OCI-LY1 (cell line): Measurements from ENCODE around the gene PBX1.

Experiments
- H2AFZ ChIP-seq: fragments of 200-600 bp; sonication (generic), shearing (Covaris generic); 2 replicates; pipeline ENCODE4 v1.6.0; 2014; ENCODE audit warnings: antibody characterized with exemption, mild to moderate bottlenecking, low read length
- H3F3A ChIP-seq: fragments of 200-600 bp; sonication (generic), shearing (Covaris generic); 2 replicates; pipeline ENCODE4 v1.6.0; 2014; ENCODE audit warnings: mild to moderate bottlenecking, antibody characterized with exemption, low read length, moderate library complexity; ENCODE audit not compliant: insufficient read depth
- H3K27ac ChIP-seq: fragments of 200-600 bp; sonication (generic); 2 replicates; pipeline ENCODE4 v1.5.1; 2014; ENCODE audit warnings: low read length, mixed run types, mild to moderate bottlenecking, low read depth; ENCODE audit not compliant: poor library complexity, severe bottlenecking
- H3K27me3 ChIP-seq: fragments of 200-600 bp; sonication (generic); 2 replicates; pipeline ENCODE4 v1.6.0; 2014; ENCODE audit warnings: antibody characterized with exemption, mild to moderate bottlenecking, low read length, moderate library complexity; ENCODE audit not compliant: insufficient read depth
- H3K36me3 ChIP-seq: fragments of 200-600 bp; sonication (generic); 2 replicates; pipeline ENCODE4 v1.6.1; 2014; ENCODE audit warnings: mild to moderate bottlenecking, antibody characterized with exemption, low read length, moderate library complexity, mixed read lengths; ENCODE audit not compliant: insufficient read depth
- H3K4me1 ChIP-seq: fragments of 200-600 bp; sonication (generic); 2 replicates; pipeline ENCODE4 v1.5.1; 2014; ENCODE audit warnings: mild to moderate bottlenecking, low read length, moderate library complexity; ENCODE audit not compliant: insufficient read depth, severe bottlenecking
- H3K4me2 ChIP-seq: fragments of 200-600 bp; sonication (generic), shearing (Covaris generic); 2 replicates; pipeline ENCODE4 v1.6.1; 2014; ENCODE audit warnings: low read length
- H3K4me3 ChIP-seq: fragments of 200-600 bp; sonication (generic); 2 replicates; pipeline ENCODE4 v1.5.1; 2014; ENCODE audit warnings: low read length, low read depth, mild to moderate bottlenecking, mixed read lengths; ENCODE audit not compliant: poor library complexity, severe bottlenecking
- H3K79me2 ChIP-seq: fragments of 200-600 bp; shearing (Covaris generic); 2 replicates; pipeline ENCODE4 v1.6.1; 2016; ENCODE audit warnings: mixed run types, low read length, mixed read lengths; ENCODE audit not compliant: insufficient read depth
- H3K9ac ChIP-seq: fragments of 200-600 bp; sonication (generic), shearing (Covaris generic); 2 replicates; pipeline ENCODE4 v1.6.1; 2014; ENCODE audit warnings: mild to moderate bottlenecking, low read length, mixed read lengths
- H3K9me2 ChIP-seq: fragments of 200-600 bp; sonication (generic), shearing (Covaris generic); 2 replicates; pipeline ENCODE4 v1.6.1; 2014; ENCODE audit warnings: low read depth, mild to moderate bottlenecking, low read length, mixed read lengths
- H3K9me3 ChIP-seq: fragments of 200-600 bp; shearing (Covaris generic); 2 replicates; pipeline ENCODE4 v1.6.1; 2014; ENCODE audit warnings: low read length, mixed read lengths
- H4K20me1 ChIP-seq: fragments of 200-600 bp; sonication (generic), shearing (Covaris generic); 2 replicates; pipeline ENCODE4 v1.6.0; 2016; ENCODE audit warnings: mild to moderate bottlenecking, low read length; ENCODE audit not compliant: insufficient read depth
- CTCF ChIP-seq: fragments of 200-600 bp; sonication (generic), shearing (Covaris generic); IDR thresholded peaks from 2 replicates; pipeline ENCODE4 v1.5.1; 2017; ENCODE audit warnings: mild to moderate bottlenecking, antibody characterized with exemption, low read length, moderate library complexity, mixed read lengths
- EZH2 ChIP-seq: fragments of 200-600 bp; sonication (generic), shearing (Covaris generic); IDR thresholded peaks from 2 replicates; pipeline ENCODE4 v1.8.0; 2017; ENCODE audit warnings: borderline replicate concordance, mixed run types, mild to moderate bottlenecking, antibody characterized with exemption, low read length, moderate library complexity, mixed read lengths

PBX1 gene

GRCh38 chr1:164739189-164739588, 180.2 kb downstream of the PBX1 start:
- Histone ChIP-seq H3K27ac (no peak overlapping the region), H2AFZ (no peak overlapping the region), H3K9ac (no peak overlapping the region), H3K4me3 (no peak overlapping the region), H3K36me3 (no peaks in the 10 kb centered on the region), H4K20me1 (no peaks in the 10 kb centered on the region), H3K79me2 (no peaks in the 10 kb centered on the region), H3K27me3 (no peaks in the 10 kb centered on the region), H3K9me2 (no peaks in the 10 kb centered on the region), H3K9me3 (no peaks in the 10 kb centered on the region), H3K4me1 (no peaks in the 10 kb centered on the region), H3K4me2 (no peak overlapping the region), H3F3A (no peaks in the 10 kb centered on the region)
- TF ChIP-seq EZH2 = no peak
- no peak for TF ChIP-seq CTCF

- H3K4me2 ChIP-seq = no peak overlapping the region
- H3K4me1 ChIP-seq = no peaks in the 10 kb centered on the region
- no peak overlapping the region for H3K27ac ChIP-seq
- H4K20me1 ChIP-seq = no peaks in the 10 kb centered on the region
- H3K9me3 ChIP-seq = no peaks in the 10 kb centered on the region
- no peak overlapping the region for H3K9ac ChIP-seq
- H3K9me2 ChIP-seq = no peaks in the 10 kb centered on the region
- no peak overlapping the region for H2AFZ ChIP-seq
- H3K4me3 ChIP-seq = no peak overlapping the region
- H3K36me3 ChIP-seq = no peaks in the 10 kb centered on the region
- no peaks in the 10 kb centered on the region for H3F3A ChIP-seq
- no peaks in the 10 kb centered on the region for H3K79me2 ChIP-seq
- no peaks in the 10 kb centered on the region for H3K27me3 ChIP-seq
- TF ChIP-seq CTCF (no peak), EZH2 (no peak)
These were observed 181.1 kb downstream of the PBX1 start for GRCh38 chr1:164740000-164740526.

- H3K9ac ChIP-seq = no peak overlapping the region
- no peaks in the 10 kb centered on the region for H3K79me2 ChIP-seq
- no peaks in the 10 kb centered on the region for H3K36me3 ChIP-seq
- H3K9me2 ChIP-seq = no peaks in the 10 kb centered on the region
- TF ChIP-seq CTCF = no peak
- TF ChIP-seq EZH2 = no peak
- H4K20me1 ChIP-seq = no peaks in the 10 kb centered on the region
- no peaks in the 10 kb centered on the region for H3F3A ChIP-seq
- H3K4me1 ChIP-seq = no peaks in the 10 kb centered on the region
- H3K27ac ChIP-seq = no peak overlapping the region
- no peak overlapping the region for H2AFZ ChIP-seq
- H3K4me2 ChIP-seq = no peak overlapping the region
- no peaks in the 10 kb centered on the region for H3K9me3 ChIP-seq
- no peaks in the 10 kb centered on the region for H3K27me3 ChIP-seq
- no peak overlapping the region for H3K4me3 ChIP-seq
These were observed 183.8 kb downstream of the PBX1 start for GRCh38 chr1:164742745-164743144.
